GM21367 (cell line): ENCODE results near the gene CCDC148.
A peak's percentile ranks its signal among the peaks of the same experiment; 100 is the strongest.
"Not testable (repeated sequence)": the region's sequence is repeated elsewhere in the genome, so short reads cannot be mapped to it uniquely, and the experiment has no call there.

Experiments used
- ATAC-seq: cut with Tn5 transposase; IDR thresholded peaks from one replicate; pipeline ENCODE4 v1.9.1; 2021; ENCODE audit not compliant: unreplicated experiment

Gene CCDC148

DNA sequence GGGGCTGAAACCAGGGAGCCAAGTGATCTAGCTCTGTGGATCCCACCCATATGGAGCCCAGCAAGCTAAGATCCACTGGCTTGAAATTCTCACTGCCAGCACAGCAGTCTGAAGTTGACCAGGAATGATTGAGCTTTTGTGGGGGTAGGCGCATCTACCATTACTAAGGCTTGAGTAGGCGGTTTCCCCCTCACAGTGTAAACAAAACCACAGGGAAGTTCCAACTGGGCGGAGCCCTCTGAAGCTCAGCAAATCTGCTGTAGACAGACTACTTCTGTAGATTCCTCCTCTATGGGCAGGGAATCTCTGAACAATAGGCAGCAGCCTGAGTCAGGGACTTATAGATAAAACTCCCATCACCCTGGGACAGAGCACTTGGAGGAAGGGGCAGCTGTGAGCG, 96.7 kb downstream of the CCDC148 start:
- ATAC-seq: no peak

DNA sequence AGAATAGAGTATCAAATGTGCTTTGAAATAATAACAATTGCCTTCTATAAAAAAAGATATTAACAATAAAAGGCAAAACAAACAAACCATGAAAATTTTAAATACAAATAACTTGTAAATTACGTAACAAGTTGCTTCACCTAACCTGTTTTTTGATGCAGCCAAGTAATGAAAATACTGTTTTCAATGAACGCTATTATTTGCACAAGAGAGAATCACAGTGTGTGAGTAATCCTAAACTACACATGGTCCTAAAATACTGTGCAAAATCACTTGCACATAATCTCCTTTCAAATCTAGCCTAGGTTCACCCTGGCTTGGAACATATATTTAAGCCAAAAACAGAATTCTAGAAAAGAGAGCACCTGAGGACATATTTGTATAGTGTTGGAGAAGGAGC, 98.9 kb downstream of the CCDC148 start:
- no peak for ATAC-seq

DNA sequence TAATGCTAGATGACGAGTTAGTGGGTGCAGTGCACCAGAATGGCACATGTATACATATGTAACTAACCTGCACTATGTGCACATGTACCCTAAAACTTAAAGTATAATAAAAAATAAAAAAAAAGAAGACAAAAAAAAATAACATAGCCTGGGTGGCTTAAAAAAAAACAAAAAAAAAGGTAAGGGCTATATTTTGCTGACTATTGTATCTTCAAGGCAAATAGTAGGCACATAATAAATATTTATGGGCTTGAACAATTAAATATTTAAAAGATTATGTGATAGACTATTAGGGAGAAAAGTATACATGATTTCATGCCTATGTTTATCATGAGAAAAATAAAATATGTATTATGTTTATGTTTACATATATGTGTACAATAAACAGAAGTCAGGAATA, 99.4 kb downstream of the CCDC148 start:
- no peak for ATAC-seq

DNA sequence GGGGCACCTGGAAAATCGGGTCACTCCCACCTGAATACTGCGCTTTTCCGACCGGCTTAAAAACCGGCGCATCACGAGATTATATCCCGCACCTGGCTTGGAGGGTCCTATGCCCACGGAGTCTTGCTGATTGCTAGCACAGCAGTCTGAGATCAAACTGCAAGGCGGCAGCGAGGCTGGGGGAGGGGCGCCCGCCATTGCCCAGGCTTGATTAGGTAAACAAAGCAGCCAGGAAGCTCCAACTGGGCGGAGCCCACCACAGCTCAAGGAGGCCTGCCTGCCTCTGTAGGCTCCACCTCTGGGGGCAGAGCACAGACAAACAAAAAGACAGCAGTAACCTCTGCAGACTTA, 105.1 kb downstream of the CCDC148 start:
- not testable (repeated sequence) for ATAC-seq

DNA sequence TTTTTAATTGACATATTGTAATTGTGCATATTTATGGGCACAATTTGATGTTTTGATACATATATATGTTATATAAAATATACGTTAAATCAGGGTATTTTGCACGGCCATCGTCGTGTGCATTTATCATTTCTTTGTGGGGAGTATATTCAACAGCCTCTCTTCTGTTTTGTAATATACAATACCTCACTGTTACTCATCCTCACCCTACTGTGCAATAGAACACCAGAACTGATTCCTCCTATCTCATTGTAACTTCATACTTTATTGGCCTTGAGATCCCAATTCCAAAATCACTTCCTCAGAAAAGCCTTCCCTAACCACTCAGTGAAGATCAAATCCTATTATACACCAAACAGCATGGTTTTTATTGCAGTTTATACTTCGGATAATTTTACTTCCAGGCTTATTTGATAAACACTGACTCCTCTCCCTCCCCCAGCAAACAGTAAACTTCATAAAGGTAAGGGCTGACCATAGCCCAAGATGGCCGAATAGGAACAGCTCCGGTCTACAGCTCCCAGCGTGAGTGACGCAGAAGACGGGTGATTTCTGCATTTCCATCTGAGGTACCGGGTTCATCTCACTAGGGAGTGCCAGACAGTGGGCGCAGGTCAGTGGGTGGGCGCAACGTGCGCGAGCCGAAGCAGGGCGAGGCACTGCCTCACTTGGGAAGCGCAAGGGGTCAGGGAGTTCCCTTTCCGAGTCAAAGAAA, 105.6 kb downstream of the CCDC148 start:
- not testable (repeated sequence) for ATAC-seq

DNA sequence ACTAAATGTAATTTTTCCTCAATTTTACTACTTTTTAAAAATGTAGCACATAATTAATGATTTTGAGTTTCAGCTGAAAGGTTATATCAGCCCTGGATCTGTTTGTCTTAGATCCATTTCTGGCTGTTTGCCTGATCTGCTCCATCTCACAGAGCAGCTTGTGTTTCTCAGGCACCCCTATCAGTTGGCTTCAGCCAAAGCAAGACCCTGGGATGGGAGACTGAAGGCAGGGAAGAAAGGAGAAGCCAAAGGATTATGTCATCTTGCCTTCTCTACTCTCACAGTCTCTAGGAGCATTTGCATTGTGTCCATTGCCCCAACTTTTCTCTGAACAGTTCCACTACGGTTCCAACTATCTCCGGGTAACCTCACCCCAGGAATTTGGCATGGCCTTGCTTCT, 110.5 kb downstream of the CCDC148 start:
- no peak for ATAC-seq

DNA sequence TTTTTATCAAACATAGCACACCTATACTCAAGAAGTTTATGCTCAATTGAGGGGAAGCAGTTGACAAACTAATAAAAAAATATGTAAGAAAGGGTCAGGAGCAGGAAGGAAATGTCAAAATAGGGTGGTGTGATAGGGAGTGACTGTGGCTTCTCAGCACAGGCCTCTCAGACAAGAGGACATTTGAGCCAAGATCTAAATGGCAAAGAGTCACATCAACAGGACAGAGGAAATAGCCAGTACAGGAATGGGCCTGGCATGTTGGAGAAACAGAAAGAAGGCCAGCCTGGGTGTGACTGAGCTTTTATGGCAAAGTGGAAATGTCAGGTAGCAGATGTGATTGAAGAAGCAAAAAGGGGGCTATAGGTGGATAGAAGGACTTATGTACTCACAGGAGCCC, 117.0 kb downstream of the CCDC148 start:
- ATAC-seq: no peak

DNA sequence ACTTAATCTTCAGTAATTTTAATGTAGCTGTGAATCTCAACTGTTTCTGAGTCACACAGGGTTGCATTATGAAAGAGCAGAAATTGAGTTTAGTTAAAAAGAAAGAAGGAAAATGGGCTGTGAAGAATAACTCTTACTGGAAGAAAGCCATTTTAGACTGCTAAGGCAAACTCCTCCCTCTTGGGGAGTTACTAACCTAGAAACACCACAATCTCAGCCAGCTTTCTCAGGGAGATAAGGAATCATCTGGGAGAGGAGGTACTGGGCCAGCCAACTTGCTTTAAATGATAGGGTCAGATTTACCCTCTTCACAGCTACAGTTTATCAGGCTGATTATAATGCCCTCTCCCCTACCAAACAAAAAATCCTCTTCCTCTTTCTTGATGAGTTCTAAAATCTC, 119.5 kb downstream of the CCDC148 start:
- ATAC-seq: no peak

DNA sequence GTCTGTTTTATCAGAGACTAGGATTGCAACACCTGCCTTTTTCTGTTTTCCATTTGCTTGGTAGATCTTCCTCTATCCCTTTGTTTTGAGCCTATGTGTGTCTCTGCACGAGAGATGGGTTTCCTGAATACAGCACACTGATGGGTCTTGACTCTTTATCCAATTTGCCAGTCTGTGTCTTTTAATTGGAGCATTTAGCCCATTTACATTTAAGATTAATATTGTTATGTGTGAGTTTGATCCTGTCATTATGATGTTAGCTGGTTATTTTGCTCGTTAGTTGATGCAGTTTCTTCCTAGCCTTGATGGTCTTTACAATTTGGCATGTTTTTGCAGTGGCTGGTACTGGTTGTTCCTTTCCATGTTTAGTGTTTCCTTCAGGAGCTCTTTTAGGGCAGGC, 124.8 kb downstream of the CCDC148 start:
- not testable (repeated sequence) for ATAC-seq

DNA sequence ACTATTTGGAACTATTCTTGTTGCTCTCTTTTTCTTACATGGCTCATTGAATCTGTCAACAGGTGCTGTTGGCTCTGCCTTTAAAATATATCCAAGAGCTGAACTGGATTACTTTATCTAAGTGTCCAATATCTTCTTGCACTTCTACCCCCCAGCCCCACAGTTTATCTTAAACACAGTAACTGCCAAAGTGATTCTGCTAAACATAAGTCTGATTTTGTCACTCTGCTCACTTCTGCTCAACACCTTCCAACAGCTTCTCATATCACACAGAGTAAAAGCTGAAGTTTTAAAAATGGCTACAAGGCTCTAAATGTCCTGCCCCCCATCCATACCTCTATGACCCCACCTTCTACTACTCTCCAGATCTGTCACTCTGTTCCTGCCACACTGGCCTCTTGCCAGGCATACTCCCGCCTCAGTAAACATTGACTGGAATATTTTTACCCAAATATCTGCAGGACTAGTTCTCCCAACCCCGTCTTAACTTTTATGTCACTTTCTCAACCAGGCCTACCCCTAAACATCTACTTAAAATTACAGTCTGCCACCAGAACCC, 130.7 kb downstream of the CCDC148 start:
- ATAC-seq: no peak

DNA sequence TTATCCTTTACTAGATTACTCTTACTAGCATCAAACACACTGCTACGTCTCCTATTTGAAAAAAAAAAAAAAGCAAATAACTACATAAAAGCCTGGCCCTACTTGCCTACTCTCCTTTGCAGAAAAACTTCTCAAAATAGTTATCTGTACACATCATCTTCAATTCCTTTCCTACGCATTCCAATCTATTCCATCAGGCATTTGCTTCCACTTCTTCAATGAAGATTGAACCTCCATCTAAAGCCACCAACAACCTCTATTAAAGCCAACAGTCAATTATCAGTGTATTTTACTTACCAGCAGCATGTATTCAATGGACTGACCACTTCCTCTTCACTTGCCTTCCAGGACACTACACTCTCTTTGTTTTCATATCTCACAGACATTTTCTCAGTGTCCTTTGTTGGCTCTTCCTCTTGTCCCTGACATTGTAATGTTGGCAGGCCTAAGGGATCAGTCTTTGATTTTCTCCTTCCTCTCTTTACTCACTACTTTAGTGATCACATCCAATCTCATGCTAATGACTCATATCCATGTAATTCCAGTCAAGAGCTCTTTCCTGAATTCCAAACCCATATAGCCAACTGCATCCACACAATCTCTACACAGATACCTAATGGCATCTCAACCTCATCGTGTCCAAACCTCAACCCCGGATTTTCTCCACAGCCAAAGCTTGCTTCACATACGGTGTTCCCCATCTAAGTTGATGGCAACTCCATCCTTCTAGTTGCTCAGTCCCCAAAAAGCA, 131.3 kb downstream of the CCDC148 start:
- ATAC-seq: no peak

DNA sequence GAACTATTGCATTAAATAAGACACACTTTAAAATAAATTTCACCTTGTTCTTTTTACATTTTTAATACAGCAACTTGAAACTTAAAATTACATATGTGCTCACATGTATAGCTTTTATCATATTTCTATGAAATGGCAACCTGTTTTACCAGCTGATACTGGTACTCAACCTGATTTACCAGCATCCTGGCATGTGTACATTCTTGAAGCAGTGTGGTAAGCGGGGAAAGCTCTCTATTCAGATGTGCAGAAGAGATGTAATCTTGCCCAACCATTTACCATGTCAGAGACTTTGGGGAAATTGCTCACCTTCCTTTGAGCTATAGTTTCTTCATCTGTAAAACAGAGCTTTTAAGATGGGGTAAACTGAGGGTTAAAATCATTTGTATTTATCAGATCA, 133.2 kb downstream of the CCDC148 start:
- no peak for ATAC-seq

DNA sequence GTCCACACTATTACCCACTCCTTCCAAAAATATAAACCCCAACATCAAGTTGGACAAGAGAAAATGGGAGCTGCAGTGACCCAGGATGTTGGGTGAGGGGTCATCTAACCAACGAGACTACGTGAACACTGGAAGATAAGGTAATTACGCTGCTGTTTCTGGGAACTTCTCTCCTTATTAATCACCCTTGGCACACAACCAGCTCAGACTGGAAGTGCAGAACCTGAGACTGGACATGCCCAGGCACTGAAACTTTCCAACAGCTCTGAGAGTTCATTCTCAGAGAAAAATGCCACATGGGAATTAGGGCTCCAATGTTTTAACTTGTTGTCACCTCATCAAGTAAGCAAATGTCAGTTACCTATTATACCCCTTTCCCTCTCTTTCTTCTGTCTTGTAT, 135.3 kb downstream of the CCDC148 start:
- ATAC-seq: no peak

DNA sequence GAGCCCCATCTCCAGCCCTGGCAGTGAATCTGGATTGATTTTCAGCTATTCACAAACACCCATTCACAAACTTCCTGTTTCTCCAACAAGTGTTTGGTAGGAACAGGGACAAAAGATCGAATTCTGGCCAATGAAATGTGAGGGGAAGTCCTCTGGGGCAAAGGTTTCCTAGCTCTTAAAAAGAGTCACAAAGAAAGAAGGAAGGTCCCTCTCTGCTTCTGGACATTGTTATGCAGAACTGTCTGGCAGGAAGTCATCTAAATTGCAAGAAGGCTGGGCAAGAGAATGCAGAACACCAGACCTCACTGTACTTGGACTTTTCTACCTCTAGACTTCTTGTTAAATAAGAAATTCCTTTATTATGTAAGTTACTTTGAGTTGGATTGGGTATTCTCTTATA, 137.3 kb downstream of the CCDC148 start:
- ATAC-seq: no peak

DNA sequence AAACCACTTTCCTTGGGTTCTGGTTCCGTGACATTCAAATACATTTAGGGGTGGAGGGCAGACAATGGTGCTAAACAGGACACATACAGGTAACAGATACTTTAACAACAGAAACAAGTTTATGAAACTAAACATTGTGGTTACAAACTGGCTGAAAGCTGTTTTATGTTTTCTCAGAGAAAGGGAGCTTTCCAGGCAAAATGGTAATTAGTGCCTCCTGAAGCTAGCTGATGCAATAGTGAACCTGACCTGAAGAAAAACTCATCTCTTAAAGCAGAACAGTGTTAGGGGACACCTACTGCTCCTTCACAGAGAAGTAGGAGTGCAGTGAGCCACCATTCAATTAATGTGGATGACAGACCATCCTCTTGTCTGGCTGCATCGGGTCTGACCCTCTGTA, 138.9 kb downstream of the CCDC148 start:
- peak; percentile 67 for ATAC-seq

DNA sequence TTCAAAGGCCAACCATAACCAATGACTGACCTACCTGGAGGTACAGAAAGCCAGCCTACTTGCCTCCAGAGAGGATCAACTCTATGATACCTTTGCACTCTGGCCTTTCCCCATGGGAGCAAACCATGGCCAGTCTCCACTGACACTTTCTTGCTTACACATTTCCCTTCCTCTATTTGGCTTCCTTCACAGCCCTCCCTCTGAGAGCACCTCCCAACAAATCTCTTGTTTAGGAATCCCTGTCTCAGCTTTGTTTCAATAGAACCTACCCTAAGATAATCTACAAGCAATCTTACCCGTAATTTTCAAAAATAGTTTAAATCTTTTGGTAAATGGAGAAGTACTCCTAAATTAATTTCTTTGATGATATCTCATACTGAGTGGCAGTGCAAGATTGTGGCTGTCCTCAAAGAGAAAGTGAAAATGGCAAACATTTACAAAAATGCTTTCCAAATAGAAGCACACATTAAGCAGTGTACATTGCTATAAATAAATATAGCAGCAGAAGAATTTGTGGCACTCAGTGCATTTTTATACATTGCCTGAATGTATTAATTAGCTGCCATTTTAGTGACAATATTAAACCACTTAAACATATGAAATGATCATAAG, 140.6 kb downstream of the CCDC148 start:
- ATAC-seq: peak; percentile 54

DNA sequence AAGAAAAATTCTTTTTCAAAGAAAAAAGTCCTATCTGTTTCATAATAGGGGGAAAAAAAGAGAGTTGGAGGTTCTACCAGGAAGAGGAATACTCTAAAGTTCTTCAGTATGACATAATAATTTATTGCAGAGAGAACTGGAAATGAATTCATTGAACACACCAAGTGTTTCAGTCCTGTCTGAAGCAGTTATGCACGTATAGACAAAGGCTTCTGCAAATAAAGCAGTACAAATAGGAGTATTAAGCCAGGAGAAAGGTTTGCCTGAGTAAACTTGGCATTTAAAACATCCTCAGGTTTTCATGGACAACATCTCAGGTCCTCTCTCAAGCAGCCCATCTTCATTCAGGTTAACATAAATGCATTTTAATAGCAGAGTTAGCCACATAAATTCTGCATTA, 141.6 kb downstream of the CCDC148 start:
- ATAC-seq: no peak

DNA sequence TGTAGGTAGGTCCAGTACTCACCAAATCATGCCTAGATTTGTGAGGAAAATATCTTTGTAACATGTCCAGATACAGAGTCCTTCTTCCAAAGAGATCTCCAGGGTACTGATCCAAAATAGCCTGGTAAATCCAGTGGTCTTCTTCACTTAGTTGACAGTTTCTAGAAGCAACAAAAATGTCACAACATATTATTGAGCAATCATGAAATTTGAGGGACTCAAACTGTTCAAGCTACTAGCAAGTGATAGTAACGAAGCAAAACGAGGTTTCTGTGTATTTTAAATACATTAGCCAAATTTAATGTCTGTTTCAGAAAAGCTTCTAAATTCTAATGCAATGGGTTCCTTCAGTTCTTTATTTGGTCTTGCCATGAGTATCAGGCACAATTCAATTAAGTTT, 142.8 kb downstream of the CCDC148 start:
- ATAC-seq: no peak

DNA sequence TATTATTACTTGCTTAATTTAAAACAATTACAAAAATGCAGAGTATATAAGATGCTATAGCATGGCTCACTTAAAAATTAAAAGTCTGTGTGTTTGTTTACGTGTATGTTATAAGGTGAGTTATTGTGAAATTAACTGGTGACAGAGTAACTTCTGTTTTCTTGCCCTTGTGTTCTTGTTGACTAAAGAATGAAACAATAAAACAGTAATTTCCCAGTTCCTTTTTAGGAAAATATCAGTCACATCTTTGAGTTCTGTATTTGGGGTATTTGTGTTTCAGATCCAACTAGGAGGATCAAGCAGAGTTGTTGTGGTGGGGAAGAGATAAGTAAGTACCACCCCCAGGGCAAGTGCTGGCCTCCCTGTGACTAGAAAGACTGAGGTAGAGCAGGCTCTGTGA, 143.6 kb downstream of the CCDC148 start:
- ATAC-seq: no peak

DNA sequence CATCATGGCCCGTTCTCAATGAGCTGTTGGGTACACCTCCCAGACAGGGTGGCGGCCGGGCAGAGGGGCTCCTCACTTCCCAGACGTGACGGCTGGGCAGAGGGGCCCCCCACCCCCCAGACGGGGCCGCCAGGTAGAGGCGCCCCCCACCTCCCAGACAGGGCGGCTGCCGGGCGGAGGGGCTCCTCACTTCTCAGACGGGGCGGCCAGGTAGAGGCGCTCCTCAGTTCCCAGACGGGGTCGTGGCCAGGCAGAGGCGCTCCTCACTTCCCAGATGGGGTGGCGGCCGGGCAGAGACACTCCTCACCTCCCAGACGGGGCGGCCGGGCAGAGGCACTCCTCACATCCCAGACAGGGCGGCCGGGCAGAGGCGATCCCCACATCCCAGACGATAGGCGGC, 146.1 kb downstream of the CCDC148 start:
- not testable (repeated sequence) for ATAC-seq

DNA sequence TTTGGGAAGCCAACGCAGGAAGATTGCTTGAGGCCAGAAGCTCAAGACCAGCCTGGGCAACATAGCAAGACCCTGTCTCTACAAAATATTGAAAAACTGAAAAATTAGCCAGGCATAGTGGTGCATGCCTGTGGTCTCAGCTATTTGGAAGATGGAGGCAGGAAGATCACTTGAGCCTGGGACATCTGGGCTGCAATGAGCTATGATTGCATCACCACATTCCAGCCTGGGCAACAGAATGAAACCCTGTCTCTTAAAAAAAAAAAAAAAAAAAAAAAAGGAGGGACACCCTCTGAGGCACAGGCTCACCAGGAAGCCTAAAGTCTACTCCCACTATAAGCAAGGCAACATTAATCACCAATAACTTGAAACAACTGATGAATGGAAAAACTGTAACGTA, 151.1 kb downstream of the CCDC148 start:
- ATAC-seq: no peak

DNA sequence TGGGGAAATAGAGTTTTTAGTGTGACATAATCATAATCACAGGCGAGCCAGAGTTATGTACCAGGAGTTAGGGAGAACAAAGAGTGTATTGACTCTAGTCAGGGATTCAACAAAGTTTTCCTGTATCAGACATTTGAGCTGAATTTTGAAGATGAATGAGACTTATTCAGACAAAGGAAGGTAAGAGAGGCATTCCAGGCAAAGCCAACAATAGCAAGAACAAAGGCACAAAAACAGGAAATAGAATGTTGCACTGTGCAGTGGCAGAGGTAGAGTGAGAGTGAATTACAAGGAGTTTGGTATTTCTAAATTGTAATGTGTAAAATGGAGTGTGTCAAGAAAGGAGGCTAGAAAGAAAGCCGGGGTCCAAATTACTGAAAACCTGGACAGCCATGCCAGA, 156.2 kb downstream of the CCDC148 start:
- ATAC-seq: no peak
